Large intestine (tissue), 3 donors: ENCODE data around the gene DDB1. TPM values are rescaled to one million over a fixed set of nuclear protein-coding genes. Genes with fewer than 3 reads are reported as not detected.

Source experiments
- DNase-seq, 2 donors: peaks; one replicate each; pipeline versions ENCODE4 v3.0.0 to v3.0.0-alpha.2; 2013
- H3K27ac ChIP-seq: one replicate; pipeline ENCODE4 v1.5.1; 2013; ENCODE audit warnings: low read length
- H3K27me3 ChIP-seq: 2 replicates; pipeline ENCODE4 v1.6.1; 2013; ENCODE audit warnings: low read length; ENCODE audit not compliant: control insufficient read depth, insufficient read depth
- H3K36me3 ChIP-seq: 2 replicates; pipeline ENCODE4 v1.6.1; 2013; ENCODE audit warnings: low read length; ENCODE audit not compliant: control insufficient read depth, insufficient read depth
- H3K4me1 ChIP-seq: one replicate; pipeline ENCODE4 v1.6.1; 2013; ENCODE audit warnings: low read length; ENCODE audit not compliant: control insufficient read depth, insufficient read depth
- H3K4me3 ChIP-seq: one replicate; pipeline ENCODE4 v1.5.1; 2013; ENCODE audit warnings: low read length
- H3K9me3 ChIP-seq: one replicate; pipeline ENCODE4 v1.6.1; 2013; ENCODE audit warnings: mild to moderate bottlenecking, low read depth, low read length, moderate library complexity; ENCODE audit not compliant: control insufficient read depth
- WGBS: methylation state at CpG from one replicate; pipeline ENCODE4 v1.1.5; 2013; ENCODE audit warnings: low lambda C conversion rate; ENCODE audit not compliant: insufficient coverage; 5-methylcytosine and 5-hydroxymethylcytosine counted together
- polyA plus RNA-seq: library from polyadenylated mRNA; unstranded; fragments of 120-200 nt; gene quantifications from one replicate; pipeline ENCODE4 v1.2.1, GENCODE V29; 2013

DDB1 gene
- polyA plus RNA-seq, 1 donor: 157 TPM

- no peaks in the 10 kb centered on the region for H3K36me3 ChIP-seq
- no peak overlapping the region for H3K27ac ChIP-seq
- H3K4me1 ChIP-seq: no peaks in the 10 kb centered on the region
- H3K9me3 ChIP-seq: no peaks in the 10 kb centered on the region
- 77% methylated on average over 3 of the region's 12 CpGs for WGBS
- H3K27me3 ChIP-seq: no peaks in the 10 kb centered on the region
- no peak for DNase-seq
- no peak overlapping the region for H3K4me3 ChIP-seq
Measured at GRCh38 chr11:61279934-61280659, 52.8 kb downstream of the DDB1 start.

DNA sequence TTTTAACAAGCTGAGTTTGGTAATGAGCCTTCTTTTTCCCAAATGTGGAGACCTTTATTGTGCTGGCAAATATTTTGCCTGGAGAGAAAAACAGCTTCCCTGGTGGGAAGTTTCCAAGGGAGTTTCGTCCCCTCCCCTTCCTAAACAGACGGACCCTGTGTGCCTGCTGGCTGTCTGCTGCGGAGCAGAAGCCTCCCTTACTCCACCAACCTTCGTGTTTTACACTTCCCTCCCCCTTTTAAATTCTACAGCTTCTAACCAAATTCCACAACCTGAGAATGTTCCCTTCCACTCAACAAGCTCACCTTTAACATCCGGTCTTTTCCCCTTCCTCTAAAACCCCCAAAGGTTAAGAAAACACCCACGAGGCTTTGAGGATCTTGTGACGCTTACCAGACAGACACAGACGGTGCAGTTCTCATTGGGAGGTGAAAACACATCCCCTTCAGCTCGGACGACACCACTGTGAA lies 54.9 kb downstream of the DDB1 start:
- WGBS: 90% methylated on average over 2 of the region's 10 CpGs
- H3K27ac ChIP-seq: no peak overlapping the region
- no peaks in the 10 kb centered on the region for H3K27me3 ChIP-seq
- H3K9me3 ChIP-seq: no peaks in the 10 kb centered on the region
- H3K36me3 ChIP-seq: no peaks in the 10 kb centered on the region
- no peak for DNase-seq
- H3K4me3 ChIP-seq: no peak overlapping the region
- no peaks in the 10 kb centered on the region for H3K4me1 ChIP-seq

- no CpG with 5 or more reads among the region's 14 CpGs for WGBS
- DNase-seq: no peak
- Histone ChIP-seq H3K27me3 (no peaks in the 10 kb centered on the region), H3K9me3 (no peaks in the 10 kb centered on the region), H3K36me3 (no peaks in the 10 kb centered on the region), H3K4me1 (no peaks in the 10 kb centered on the region), H3K27ac (no peak overlapping the region), H3K4me3 (no peak overlapping the region)
Measured at GRCh38 chr11:61277186-61278000, 55.5 kb downstream of the DDB1 start.

- Histone ChIP-seq H3K4me1 (no peaks in the 10 kb centered on the region), H3K27ac (no peak overlapping the region), H3K36me3 (no peaks in the 10 kb centered on the region), H3K4me3 (no peak overlapping the region), H3K9me3 (no peaks in the 10 kb centered on the region), H3K27me3 (no peaks in the 10 kb centered on the region)
- WGBS: no CpG with 5 or more reads among the region's 4 CpGs
- DNase-seq: no peak
Measured at GRCh38 chr11:61275191-61275590, 57.7 kb downstream of the DDB1 start.

GRCh38 chr11:61274084-61274483 lies 58.8 kb downstream of the DDB1 start:
- DNase-seq: no peak
- H3K9me3 ChIP-seq: no peaks in the 10 kb centered on the region
- H3K27me3 ChIP-seq: no peaks in the 10 kb centered on the region
- WGBS: no CpG with 5 or more reads among the region's 4 CpGs
- no peak overlapping the region for H3K4me3 ChIP-seq
- H3K36me3 ChIP-seq: no peaks in the 10 kb centered on the region
- H3K27ac ChIP-seq: no peak overlapping the region
- no peaks in the 10 kb centered on the region for H3K4me1 ChIP-seq

GRCh38 chr11:61273178-61274078 lies 59.5 kb downstream of the DDB1 start:
- Histone ChIP-seq H3K9me3 (no peaks in the 10 kb centered on the region), H3K27ac (no peak overlapping the region), H3K4me3 (no peak overlapping the region), H3K4me1 (no peaks in the 10 kb centered on the region), H3K36me3 (no peaks in the 10 kb centered on the region), H3K27me3 (no peaks in the 10 kb centered on the region)
- no peak for DNase-seq
- no CpG with 5 or more reads among the region's 16 CpGs for WGBS

GRCh38 chr11:61272731-61273130 lies 60.2 kb downstream of the DDB1 start:
- Histone ChIP-seq H3K4me3 (no peak overlapping the region), H3K36me3 (no peaks in the 10 kb centered on the region), H3K9me3 (no peaks in the 10 kb centered on the region), H3K27ac (no peak overlapping the region), H3K4me1 (peaks cover under 1% of the 10 kb centered on the region), H3K27me3 (no peaks in the 10 kb centered on the region)
- no CpG with 5 or more reads among the region's 3 CpGs for WGBS
- DNase-seq: no peak

GRCh38 chr11:61270354-61271076 lies 62.4 kb downstream of the DDB1 start:
- H3K36me3 ChIP-seq: no peaks in the 10 kb centered on the region
- peaks cover 16% of the 10 kb centered on the region for H3K4me1 ChIP-seq
- no peaks in the 10 kb centered on the region for H3K27me3 ChIP-seq
- 90% methylated on average over 2 of the region's 7 CpGs for WGBS
- H3K27ac ChIP-seq: no peak overlapping the region
- DNase-seq: no peak
- no peak overlapping the region for H3K4me3 ChIP-seq
- no peaks in the 10 kb centered on the region for H3K9me3 ChIP-seq

- no CpG with 5 or more reads among the region's 15 CpGs for WGBS
Measured at GRCh38 chr11:61268588-61269250, 64.2 kb downstream of the DDB1 start.

More at GRCh38 chr11:61268588-61269250, 64.2 kb downstream of the DDB1 start:
- peaks cover 24% of the 10 kb centered on the region for H3K4me1 ChIP-seq
- no peak overlapping the region for H3K27ac ChIP-seq
- no peak overlapping the region for H3K4me3 ChIP-seq
- no peak for DNase-seq
- H3K9me3 ChIP-seq: peaks cover 2% of the 10 kb centered on the region
- no peaks in the 10 kb centered on the region for H3K27me3 ChIP-seq
- H3K36me3 ChIP-seq: no peaks in the 10 kb centered on the region
